Inflammatory macrophage treated with lipopolysaccharide for 1 hour (primary cell): ENCODE data around the gene PTS.
A peak's percentile ranks its signal among the peaks of the same experiment; 100 is the strongest.

Experiments used
- DNase-seq, 2 donors: peaks; one replicate each; pipeline ENCODE4 v3.0.0-alpha.2; 2020 to 2022

PTS gene

DNA sequence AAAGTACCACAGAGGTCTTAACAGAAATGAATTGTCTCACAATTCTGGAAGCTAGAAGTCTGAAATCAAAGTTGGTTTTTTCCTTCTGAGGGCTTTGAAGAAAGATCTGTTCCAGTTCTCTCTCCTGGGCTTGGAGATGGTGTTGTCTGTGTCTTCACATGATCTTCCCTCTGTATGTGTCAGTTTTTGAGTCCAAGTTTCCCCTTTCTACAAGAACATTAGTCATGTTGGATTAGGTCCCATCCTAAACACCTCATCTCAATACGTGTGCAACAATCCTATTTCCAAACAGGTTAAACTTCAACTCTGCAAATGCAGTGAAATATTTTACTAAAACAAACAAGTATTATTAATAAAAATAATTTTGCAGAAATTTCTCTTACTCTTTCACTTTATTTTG, 3.1 kb upstream of the PTS start:
- DNase-seq, result peak in 1 of 2 donors; percentile 36

GRCh38 chr11:112223754-112224532, 2.3 kb upstream of the PTS start:
- no peak for DNase-seq

DNA sequence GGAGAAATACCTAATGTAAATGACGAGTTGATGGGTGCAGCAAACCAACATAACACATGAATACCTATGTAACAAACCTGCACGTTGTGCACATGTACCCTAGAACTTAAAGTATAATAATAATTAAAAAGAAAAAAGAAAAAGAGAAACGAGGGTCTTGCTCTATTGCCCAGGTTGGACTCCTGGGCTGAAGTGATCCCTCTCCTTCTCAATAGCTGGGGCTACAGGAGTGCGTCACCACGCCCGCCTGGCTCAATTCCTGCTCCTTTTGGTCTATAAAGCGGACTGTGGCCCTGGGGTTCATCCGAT, 521 bp upstream of the PTS start:
- no peak for DNase-seq

- peak; percentile 14 to 22 for DNase-seq
Measured at GRCh38 chr11:112226831-112227401, 688 bp downstream of the PTS start.

GRCh38 chr11:112227471-112227870, 1.2 kb downstream of the PTS start:
- DNase-seq, result no peak

- DNase-seq, result no peak
Measured at GRCh38 chr11:112228706-112229105, 2.5 kb downstream of the PTS start.

- DNase-seq, result no peak
Measured at GRCh38 chr11:112229159-112229558, 2.9 kb downstream of the PTS start.

DNA sequence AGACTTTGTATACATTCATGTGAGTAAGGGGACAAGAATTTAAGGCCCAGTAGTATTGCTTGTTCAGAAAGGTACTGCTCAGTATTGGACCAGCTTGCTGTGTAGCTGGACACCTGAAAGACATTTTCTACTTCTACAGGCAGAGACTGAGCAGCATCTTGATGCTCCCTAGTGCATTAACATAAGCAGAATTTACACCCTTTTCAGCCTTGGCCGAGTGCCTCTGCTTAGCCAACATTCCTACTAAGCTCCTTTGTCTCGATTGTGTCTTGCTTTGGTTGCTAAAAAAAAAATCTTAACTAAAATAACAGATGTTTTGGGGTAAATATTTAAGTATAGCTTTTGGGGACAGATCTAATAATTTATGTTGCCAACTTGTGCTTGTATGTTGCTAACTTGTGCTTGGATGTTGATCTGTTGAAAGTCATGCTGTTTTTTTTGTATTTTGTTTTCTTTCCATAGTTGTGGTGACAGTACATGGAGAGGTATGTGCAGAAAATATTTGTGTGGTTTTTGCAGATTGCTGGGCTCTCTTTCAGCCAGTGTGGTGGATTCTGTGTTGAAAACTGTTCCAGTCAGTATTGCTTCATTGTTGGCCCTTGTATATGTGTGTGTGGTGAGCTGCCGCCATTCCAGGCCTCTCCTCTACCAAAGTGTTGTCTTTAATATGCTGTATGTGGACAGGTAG, 3.7 kb downstream of the PTS start:
- no peak for DNase-seq

DNA sequence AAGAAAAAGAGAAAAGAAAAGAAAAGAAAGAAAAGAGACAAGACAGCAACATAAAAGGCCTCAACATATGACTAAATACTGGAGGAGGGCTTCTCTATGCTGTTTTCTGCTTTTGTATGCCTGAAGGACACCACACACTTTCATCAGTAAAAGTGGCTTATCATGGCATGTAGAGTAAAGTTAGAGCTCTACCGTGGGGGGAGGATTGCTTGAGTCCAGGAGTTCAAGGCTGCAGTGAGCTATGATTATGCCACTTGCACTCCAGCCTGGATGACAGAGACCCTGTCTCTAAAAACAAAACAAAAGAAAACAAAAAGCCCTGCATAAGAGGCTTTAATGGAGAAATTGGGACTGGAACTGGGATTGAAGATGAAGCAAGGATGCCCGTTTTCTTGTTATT, 5.7 kb downstream of the PTS start:
- DNase-seq, result no peak

- DNase-seq, result no peak
Measured at GRCh38 chr11:112235750-112236390, 9.6 kb downstream of the PTS start.

GRCh38 chr11:112237451-112237850, 11.2 kb downstream of the PTS start:
- no peak for DNase-seq

DNA sequence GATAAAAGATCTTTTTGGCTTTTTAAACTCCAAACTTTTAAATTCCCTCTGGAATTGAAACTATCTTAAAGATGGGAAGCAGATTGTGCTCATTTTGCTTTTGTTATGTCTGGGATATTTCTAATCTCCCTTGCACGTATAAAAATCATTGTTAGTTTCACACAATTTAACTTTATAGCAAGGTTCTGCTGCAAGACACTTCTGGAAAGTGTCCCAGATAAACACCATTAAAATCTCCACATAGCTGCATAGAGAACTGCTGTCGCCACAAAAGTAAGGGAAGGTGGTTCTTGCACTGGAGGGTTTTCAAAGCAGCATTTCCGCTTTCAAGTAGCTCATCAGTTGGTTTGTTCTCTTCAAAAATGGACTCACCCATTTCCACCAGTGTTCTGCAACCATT, 11.8 kb downstream of the PTS start:
- no peak for DNase-seq

DNA sequence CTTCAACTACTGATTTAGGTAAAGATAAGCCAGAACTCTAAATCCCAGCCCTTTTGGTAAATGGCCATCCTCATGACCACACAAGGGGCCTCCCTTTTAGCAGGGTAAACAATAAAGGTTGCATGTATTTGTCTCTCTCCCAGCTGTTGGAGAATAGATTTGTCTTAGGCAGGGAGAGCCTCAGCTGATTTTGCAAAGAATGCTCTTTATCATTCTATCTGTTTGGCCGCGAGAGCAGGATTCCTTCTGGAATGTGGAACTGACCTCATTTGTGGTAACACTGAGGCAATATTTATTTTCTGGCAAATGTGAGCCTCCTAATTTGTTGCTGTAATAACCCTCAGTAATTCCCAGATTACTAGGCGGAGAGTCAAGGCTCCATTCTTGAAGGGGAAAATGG, 15.3 kb downstream of the PTS start:
- no peak for DNase-seq

GRCh38 chr11:112247201-112247600, 21.0 kb downstream of the PTS start:
- DNase-seq, result no peak

GRCh38 chr11:112248201-112248600, 22.0 kb downstream of the PTS start:
- DNase-seq, result peak; percentile 49 to 56

DNA sequence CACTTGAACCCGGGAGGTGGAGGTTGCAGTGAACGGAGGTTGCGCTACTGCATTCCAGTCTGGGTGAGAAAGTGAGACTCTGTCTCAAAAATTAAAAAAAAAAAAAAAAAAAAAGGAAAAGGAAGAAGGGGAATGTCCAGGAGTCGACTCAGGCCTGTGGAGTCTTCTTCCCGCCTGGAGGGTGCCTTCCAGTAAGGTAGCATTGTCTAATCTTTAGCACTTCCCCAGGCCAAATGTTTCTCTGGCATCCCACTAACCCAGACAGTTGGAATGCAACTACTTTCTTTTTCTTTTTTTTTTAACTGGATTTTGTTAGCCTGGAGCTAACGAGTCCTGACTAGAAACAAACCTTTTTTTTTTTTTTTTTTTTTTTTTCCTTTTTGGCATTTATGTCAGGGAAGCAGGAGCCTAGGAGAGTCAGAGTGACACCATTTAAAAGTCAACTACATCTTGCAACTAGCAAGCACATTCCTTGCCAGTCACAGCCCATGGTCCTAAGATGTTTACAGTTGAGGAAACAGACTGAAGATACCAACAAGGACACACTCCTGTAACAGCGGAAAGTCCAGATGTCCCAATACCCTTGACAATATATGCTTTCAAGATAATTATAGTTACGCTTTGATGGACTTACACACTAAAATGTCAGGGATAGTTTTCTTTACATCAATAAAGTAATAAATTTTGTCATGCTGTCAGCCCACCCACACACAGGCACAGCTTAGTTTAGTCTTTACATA, 23.8 kb downstream of the PTS start:
- peak; percentile 40 to 62 for DNase-seq

DNA sequence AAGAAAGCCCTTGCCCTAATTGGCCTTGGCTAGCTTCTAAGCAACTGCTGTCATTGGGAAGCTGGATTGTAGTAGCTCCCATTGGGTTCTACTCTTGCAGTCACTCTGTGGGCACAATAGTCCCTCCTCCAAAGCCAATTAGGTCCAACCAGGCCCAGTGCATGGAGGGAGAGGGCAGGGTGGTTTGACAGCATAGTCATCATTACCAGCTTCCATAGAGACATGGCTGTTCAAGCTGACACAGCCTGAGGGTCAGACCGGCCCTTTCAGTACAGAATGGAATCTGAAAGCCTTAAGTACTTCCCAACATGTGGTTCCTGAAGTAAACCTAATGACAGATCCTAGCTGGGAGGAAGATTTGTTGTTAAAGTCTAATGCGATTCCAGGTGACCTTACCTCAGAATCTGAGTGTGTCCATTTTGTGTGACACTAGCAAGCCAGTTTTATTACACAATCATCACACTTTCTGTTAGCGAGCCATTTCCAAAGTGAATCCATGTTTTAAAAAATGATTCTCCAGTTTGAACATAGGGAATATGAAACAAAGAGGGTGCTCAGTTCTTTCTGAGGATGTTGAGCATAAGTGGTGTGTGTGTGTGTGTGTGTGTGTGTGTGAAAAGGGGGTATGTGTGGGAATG, 27.5 kb downstream of the PTS start:
- no peak for DNase-seq

DNA sequence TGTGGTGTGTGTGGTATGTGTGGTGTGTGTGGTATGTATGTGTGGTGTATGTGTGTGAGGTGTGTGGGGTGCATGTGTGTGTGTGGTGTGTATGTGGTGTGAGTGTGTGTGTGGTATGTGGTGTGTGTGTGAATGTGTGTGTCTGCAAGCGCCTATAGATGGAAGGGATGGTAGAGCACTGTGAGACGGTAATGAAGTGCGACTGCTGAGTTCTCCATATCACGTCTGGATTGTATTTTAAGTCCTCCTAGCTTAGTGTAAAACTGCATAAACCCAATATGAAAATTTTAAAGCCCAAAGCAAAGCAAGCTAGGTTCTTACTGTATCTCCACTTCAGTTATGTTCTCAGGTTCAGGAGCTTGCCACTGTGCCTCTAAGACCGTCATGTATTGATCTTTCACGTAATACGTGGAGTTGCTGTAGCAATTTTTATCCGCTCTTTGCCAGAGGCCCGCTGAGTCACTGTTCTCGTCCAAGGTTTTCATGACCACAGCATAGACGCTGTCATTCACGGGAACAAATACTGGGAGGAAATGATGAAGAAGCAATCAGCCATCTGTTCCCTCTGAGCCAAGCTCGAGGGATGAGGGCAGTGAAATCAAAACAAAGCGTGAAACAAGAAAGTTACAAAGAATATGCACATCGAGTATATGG, 29.0 kb downstream of the PTS start:
- DNase-seq, result peak; percentile 9 to 13

DNA sequence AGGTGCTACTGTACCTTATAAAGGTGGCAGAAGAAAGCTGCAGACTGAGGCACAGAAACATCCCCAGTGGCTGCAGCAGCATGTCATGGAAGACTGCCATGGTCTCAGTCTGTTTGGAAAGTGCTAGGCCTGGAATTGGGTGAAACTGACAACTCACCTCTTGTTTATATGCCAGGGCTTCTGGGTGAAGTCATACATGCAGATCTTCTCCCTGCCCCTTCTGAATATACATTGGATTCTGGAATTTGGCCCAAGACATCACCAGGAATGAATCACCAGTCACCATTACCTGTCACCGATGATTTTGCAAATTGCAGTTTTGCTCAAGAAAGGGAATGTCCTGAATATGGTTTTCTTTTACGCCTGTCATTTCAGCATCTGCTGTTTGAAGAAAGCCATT, 34.3 kb downstream of the PTS start, which contains the start of gene PLET1:
PLET1 (minus strand) TSS at position 371 of the 400 bp plus-strand sequence; CDS start at position 100, 271 bp downstream.
- DNase-seq, result no peak

DNA sequence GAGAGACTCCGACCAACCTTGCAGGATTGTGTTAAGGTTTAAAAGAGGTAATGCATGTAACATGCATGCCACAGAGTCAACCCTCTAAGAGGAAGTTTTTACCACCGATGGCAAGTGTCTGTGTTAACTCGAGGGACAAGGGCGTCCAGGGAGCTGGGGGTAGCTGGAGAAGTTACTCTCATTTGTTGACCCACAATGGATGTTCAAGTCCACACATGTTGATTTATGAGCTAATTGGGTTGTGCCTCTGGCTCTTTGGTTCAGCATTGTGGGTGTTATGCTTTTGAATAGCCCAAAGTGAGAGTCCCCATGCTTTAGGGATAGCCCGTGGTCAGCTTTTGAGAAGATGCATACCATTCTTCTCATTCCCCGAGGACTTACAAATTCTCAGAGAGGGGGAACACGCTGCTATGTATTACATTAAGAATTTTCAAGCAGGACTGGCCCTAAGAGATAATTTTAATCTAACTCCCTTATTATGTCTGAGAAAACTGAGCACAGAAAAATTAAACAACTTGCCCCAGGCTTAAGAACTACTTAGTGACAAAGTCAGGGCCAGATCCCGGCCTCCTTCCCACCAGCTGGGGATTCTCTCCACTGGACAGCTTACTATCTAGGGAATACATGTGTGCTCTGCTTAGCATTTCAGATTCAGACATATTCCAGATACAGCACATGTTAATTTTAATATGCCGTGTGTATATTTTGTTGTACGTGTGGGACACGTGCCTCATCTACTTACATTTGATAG, 39.6 kb downstream of the PTS start:
- no peak for DNase-seq

DNA sequence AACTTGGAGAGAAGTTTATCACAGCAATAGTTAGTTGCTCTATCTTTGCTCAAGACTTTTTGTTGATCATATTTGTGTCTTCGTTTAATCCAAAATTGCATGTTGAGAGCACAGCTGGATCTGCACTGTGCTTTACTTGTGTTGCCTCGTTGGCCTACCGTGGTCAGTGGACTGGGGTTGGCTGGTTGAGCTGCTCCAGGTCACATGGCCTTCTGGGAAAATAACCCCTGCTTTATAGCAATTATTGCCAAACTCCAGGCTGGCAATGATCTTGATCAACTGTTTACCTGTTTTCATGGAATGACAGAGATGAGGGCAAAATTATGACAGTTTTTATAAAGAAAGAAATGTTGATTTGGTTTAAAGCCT, 40.2 kb downstream of the PTS start:
- no peak for DNase-seq
